Activated CD4-positive, CD25-positive, alpha-beta regulatory T cell treated with anti-CD3 and anti-CD28 coated beads, Interleukin-2, amount 50 U/mL, for 16 hours (primary cell): ENCODE measurements around the gene PSG7.
"Not testable (repeated sequence)": the region's sequence is repeated elsewhere in the genome, so short reads cannot be mapped to it uniquely, and the experiment has no call there.

ENCODE experiments used
- DNase-seq: peaks from one replicate; pipeline ENCODE4 v3.0.0-alpha.2; 2020; ENCODE audit warnings: low read depth, low spot score

Gene PSG7

GRCh38 chr19:42916931-42917330 is 20.1 kb downstream of the PSG7 start:
- DNase-seq = not testable (repeated sequence)

- not testable (repeated sequence) for DNase-seq
Observed at GRCh38 chr19:42913516-42913915, 23.5 kb downstream of the PSG7 start.

DNA sequence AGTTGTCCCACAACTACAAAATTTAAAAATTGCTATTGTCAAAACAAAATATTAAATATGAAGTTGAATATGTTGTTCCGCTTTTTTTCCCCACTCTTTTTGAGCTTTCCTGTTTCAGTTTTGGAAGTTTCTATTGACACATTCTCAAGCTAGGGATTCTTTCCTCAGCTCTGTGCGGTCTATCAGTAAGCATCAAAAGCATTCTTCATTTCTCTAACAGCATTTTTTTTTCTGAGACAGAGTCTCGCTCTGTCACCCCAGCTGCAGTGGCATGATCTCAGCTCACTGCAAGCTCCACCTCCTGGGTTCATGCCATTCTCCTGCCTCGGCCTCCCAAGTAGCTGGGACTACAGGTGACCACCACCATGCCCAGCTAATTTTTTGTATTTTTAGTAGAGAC is 24.1 kb downstream of the PSG7 start:
- DNase-seq = not testable (repeated sequence)

GRCh38 chr19:42911731-42912130 is 25.3 kb downstream of the PSG7 start:
- not testable (repeated sequence) for DNase-seq

DNA sequence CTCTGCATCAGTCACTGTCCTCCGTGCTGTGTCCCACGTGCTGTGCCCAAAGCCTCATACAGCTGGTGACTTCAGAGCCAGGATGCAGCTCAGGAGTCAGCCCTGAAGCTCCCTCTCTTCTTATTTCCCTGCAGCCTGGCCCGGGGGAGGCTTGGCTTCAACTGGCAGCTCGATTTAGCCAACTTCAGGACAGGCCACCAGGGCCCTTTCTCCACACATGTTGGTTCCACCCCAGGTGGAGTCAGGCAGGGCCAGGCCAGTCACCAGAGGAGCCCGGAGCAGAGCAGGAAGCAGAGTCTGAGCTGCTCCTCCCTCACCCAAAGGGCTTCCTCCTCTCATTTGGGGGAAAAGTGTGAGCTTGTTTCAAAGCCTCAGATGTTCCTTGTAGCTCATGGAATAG is 30.8 kb downstream of the PSG7 start:
- not testable (repeated sequence) for DNase-seq

DNA sequence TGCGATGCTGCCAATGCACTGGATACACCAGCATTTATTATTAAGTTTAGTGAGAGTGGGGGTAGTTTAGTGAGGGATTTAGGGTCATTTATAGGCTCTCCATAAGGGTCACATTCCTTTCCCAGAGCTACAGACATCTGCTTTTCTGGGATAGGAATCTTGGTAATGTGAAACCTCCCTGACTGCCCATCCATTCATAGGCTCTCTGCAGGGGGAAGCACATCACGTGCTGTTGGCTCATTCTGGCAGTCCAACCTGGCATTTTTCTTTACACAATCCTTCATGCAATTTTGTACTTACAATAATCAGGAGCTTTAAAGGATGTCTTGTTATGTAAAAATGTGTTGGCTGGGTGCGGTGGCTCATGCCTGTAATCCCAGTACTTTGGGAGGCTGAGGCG is 36.4 kb downstream of the PSG7 start:
- not testable (repeated sequence) for DNase-seq

GRCh38 chr19:42899674-42900073 is 37.3 kb downstream of the PSG7 start:
- not testable (repeated sequence) for DNase-seq

DNA sequence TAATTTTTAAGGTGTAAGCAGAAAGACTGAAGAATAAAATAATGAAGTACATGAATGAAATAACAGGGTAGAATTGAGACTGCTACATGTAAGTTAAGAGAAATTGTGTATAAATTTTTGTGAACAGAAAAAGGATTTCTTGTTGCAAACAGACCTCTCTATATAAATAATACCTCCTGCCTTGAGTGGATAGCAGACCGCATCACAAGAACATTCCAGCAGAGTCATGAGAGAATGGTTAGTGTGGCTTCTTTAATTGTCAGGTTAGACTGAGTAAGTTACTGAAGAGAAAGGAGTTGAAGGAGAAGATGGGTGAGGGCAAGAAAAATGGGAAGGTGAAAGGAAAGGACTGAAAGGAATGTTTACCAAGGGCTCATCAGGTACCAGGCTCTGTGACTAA is 37.9 kb downstream of the PSG7 start:
- not testable (repeated sequence) for DNase-seq

- DNase-seq = not testable (repeated sequence)
Observed at GRCh38 chr19:42898656-42899055, 38.4 kb downstream of the PSG7 start.

DNA sequence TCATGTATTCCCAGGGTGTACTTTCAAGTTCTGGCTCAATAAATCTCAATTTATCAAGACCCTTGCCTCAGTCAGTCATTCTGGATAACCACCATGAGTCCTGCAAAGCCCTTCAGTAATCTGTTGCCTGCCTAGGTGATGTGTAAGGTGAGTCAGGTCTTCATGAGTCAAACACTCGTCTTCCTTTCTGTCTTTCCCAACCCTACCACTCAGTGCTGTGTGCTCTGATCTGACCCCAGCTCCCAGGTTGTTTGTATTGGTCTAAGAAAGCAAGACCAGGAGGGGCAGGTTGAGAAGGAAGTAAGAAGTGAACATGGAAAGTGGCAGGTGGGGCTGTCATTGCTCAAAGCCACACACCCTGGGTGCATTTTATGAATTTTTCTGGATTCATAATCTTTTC is 39.3 kb downstream of the PSG7 start:
- not testable (repeated sequence) for DNase-seq

- DNase-seq = not testable (repeated sequence)
Observed at GRCh38 chr19:42890446-42890845, 46.6 kb downstream of the PSG7 start.

DNA sequence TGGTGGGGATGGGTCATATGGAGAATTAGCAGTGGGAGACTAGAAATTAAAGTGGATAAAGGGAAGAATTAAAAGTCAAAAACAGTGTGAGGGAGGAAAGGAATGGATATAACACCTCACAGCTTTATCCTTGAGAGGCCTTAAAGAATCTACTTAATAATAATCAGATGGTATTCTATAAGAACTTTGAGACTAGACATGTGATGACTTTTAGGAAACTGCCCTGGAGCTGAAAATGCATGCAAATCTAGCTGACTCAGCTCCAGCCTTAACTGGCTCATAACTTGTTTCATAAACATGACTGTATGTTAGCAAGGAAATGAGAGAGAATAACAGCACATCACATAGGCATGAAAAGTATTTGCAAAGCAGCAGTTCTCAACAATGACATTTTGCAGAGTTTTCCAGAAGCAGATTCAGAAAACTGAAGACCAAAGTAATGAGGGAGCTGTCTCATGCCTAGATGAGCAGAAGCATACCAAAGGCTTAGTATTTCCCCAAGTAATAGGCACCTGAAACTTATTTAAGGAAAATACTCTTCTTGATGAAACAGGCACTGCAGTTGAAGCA is 49.0 kb downstream of the PSG7 start:
- DNase-seq = not testable (repeated sequence)

GRCh38 chr19:42882730-42883129 is 54.3 kb downstream of the PSG7 start:
- DNase-seq = not testable (repeated sequence)

GRCh38 chr19:42882010-42882409 is 55.0 kb downstream of the PSG7 start:
- not testable (repeated sequence) for DNase-seq

DNA sequence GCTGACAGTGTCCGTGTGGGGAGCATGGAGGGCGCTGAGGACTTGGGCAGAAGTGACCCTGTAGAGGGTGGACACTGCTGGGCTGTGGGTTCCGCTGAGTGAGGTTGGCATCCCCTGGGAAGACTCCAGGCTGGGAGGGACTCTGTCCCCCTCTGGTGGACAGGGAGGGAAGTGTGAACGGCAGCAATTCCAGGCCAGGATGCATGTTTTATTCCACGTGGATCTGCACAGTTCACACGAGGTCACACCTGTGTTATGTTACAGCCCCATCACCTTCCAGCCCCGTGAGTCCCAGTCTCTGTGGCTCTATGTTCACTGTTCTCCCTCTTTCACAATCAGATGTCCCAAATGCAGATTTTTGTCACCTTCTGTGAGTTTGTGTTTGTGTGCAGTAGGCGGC is 55.7 kb downstream of the PSG7 start:
- not testable (repeated sequence) for DNase-seq

DNA sequence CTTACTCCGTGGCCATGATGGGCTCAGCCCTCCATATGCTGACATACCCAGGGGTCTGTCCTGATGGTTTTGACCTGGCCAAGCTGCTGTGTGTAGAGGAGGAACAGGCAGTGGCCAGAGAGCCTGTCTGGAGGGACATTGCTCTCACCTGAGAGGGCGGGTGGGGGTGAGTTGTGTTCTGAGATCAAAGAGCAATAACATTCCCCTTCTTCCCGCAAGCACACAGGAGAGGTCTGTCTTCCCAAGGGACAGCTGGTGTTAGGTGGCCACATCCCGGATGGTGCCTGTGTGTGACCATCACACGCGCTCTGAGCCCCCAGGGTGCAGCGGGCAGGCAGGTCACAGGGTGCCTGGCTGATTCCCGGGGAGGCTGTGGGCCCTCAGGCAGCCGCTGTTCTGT is 56.4 kb downstream of the PSG7 start:
- DNase-seq = not testable (repeated sequence)

- no peak for DNase-seq
Observed at GRCh38 chr19:42879613-42880012, 57.4 kb downstream of the PSG7 start, which contains the start of gene PSG1. Gene PSG1, minus strand, starts transcription at chr19:42879713. Its CDS starts 132 bp downstream, at chr19:42879581.

- DNase-seq = not testable (repeated sequence)
Observed at GRCh38 chr19:42876596-42876995, 60.4 kb downstream of the PSG7 start.

DNA sequence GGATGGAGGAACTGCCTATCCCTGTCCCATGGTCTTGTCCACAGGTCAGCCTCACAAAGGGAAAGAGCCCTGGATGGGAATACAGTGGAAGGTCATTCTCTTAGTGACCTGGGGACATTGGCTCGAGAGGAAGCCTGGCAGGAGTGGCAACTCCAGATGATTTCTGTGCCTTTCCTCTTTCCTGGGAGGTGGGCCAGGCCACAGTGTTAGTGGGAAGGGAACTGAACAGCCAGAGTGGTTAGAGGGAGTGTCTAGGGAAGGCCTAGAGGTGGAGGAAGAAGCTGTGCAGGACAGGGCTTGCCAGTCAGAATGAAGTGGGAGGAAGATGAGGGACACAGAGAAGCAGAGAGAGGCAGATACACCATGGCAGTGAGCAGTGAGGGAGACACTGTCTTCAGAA is 61.1 kb downstream of the PSG7 start:
- DNase-seq = not testable (repeated sequence)

DNA sequence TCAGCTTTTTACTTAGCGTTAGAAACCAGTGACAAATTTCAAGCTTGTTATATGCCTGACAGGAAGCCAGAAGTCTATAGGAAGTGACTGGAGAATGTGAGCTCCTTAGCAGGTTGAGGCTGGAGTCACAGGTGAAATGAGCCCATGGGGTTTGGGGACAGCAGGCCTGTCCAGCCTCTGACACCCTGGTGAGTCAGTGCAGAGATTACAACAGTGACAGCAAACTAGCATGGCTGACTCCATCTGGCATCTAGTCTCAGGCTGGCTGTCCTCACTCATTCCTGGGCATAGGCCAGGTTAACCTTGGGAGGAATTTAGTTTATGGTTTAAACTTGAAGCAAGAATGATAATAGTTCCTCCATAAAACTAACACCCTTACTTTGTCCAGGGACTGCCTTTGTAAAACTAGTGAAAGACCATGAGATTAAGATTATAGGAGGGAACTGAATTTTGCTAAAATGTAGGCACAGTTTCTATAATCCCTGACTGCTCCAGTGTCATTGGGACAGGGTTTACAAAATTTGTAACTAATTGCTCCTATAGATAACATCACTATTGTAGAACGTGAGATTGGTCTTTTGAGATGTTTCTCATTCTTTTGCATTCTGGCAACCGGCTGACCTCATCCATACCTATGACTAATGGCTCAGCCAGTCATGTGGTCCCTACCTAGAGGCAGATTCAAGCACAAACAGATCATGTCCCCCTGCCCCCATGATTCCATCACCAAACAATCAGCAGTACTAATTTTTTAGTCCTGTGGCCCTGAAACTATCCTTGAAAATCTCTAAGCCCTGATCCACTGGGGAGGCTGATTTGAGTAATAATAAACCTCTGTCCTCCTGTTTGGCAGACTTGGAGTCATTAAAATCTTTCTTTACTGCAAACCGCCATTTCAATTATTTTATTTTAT is 61.9 kb downstream of the PSG7 start:
- DNase-seq = not testable (repeated sequence)

- DNase-seq = not testable (repeated sequence)
Observed at GRCh38 chr19:42874136-42874535, 62.9 kb downstream of the PSG7 start.
